K562 (cell line): ENCODE data around the gene ZNF574. TPM values are rescaled to one million over a fixed set of nuclear protein-coding genes. Genes with fewer than 3 reads are reported as not detected.

Source experiments
- ATAC-seq: fragments of 200-7000 bp; cut with Tn5 transposase; 3 replicates; pipeline ENCODE4 v1.9.1; 2020; ENCODE audit warnings: moderate library complexity
- BruUV-seq: library from RNA; stranded (reverse); fragments of 400-500 nt; replicated peaks from 2 replicates; lab custom pipeline; 2021; lab: Mats Ljungman, UMichigan
- CTCF ChIA-PET: fragments of 300-600 bp; formaldehyde crosslinking; extraction: SDS; loops from one replicate; lab custom pipeline; 2021; ENCODE audit warnings: low intra/inter-chr PET ratio; lab: Yijun Ruan, JAX
- POLR2A ChIA-PET: fragments of 300-600, 350-650 bp; sonication (Branson Sonifier 250); formaldehyde crosslinking; extraction: SDS; loops from one replicate; lab custom pipeline; 2021; ENCODE audit warnings: antibody characterized with exemption, inconsistent platforms; lab: Yijun Ruan, JAX
- DNase-seq, 4 experiments: peaks; one replicate each; pipeline versions ENCODE4 v3.0.0 to v3.0.0-alpha.2; 2011 to 2018; ENCODE audit warnings: low spot score in 3 of 4, mixed read lengths in 3 of 4; ENCODE audit errors: extremely low read depth in 1 of 4
- FAIRE-seq: peaks from 2 replicates; lab custom pipeline; 2011; peaks lifted over from hg19 to GRCh38; lab: Jason Lieb, UNC
- H2AFZ ChIP-seq: 2 replicates; pipeline ENCODE4 v1.6.0; 2011; ENCODE audit warnings: low read depth, low read length, control low read depth, inconsistent platforms
- H3K27ac ChIP-seq: fragments of 200-600 bp; 3 replicates; pipeline ENCODE4 v1.8.0; 2011; ENCODE audit warnings: low read depth, mild to moderate bottlenecking, control low read depth, inconsistent platforms, low read length, moderate library complexity, mixed read lengths; ENCODE audit errors: extremely low read depth
- H3K27me3 ChIP-seq, 2 experiments: fragments of 300-600 bp in 1 of 2; 2 replicates in 1 of 2; 3 replicates in 1 of 2; pipeline versions ENCODE4 v1.6.0 to v1.8.0; 2011; ENCODE audit warnings: inconsistent platforms in 2 of 2, low read length in 2 of 2, mild to moderate bottlenecking in 1 of 2, mixed read lengths in 1 of 2, moderate library complexity in 1 of 2; ENCODE audit not compliant: control insufficient read depth in 2 of 2, insufficient read depth in 2 of 2
- H3K36me3 ChIP-seq: fragments of 300-600 bp; 3 replicates; pipeline ENCODE4 v1.8.0; 2011; ENCODE audit warnings: mild to moderate bottlenecking, low read length, inconsistent platforms; ENCODE audit not compliant: control insufficient read depth, insufficient read depth
- H3K4me1 ChIP-seq, 2 experiments: fragments of 200-600 bp in 1 of 2; replicated peaks in 1 of 2; 2 replicates in 1 of 2; 3 replicates in 1 of 2; pipeline versions ENCODE4 v1.5.1 to v1.8.0; 2011; ENCODE audit warnings: inconsistent platforms in 2 of 2, low read length in 2 of 2, mild to moderate bottlenecking in 1 of 2, mixed read lengths in 1 of 2, moderate library complexity in 1 of 2; ENCODE audit not compliant: control insufficient read depth in 2 of 2, insufficient read depth in 2 of 2
- H3K4me2 ChIP-seq: 2 replicates; pipeline ENCODE4 v1.6.1; 2011; ENCODE audit warnings: low read length, control low read depth, inconsistent platforms, mixed read lengths; ENCODE audit not compliant: insufficient read depth
- H3K4me3 ChIP-seq: fragments of 200-600 bp; sonication (generic), shearing (Covaris generic); 2 replicates; pipeline ENCODE4 v1.5.1; 2016; ENCODE audit warnings: control low read depth, inconsistent platforms
- H3K79me2 ChIP-seq: fragments of 200-600 bp; 3 replicates; pipeline ENCODE4 v1.8.0; 2011; ENCODE audit warnings: low read length, inconsistent platforms; ENCODE audit not compliant: control insufficient read depth, insufficient read depth
- H3K9ac ChIP-seq, 2 experiments: 2 replicates each; pipeline versions ENCODE4 v1.6.0 to v1.6.1; 2011; ENCODE audit warnings: low read depth in 2 of 2, low read length in 2 of 2, control low read depth in 1 of 2, inconsistent platforms in 1 of 2, mild to moderate bottlenecking in 1 of 2, mixed read lengths in 1 of 2; ENCODE audit not compliant: insufficient read depth in 1 of 2
- H3K9me1 ChIP-seq: one replicate; pipeline ENCODE4 v1.6.0; 2011; ENCODE audit warnings: inconsistent platforms, mild to moderate bottlenecking, low read length, moderate library complexity; ENCODE audit not compliant: control insufficient read depth, insufficient read depth
- H3K9me3 ChIP-seq: replicated peaks from 2 replicates; pipeline ENCODE4 v1.5.1; 2011; ENCODE audit warnings: low read depth, low read length, inconsistent platforms; ENCODE audit not compliant: control insufficient read depth, insufficient read depth
- H4K20me1 ChIP-seq: replicated peaks from 2 replicates; pipeline ENCODE4 v1.6.1; 2011; ENCODE audit warnings: low read length, inconsistent platforms, mixed read lengths; ENCODE audit not compliant: control insufficient read depth, insufficient read depth
- ERF ChIP-seq: fragments of 450-650 bp; formaldehyde crosslinking; IDR thresholded peaks from 2 replicates; pipeline ENCODE4 v1.4.0; 2020; ENCODE audit warnings: mild to moderate bottlenecking, mixed read lengths
- FOXJ3 ChIP-seq: sonication (generic); formaldehyde crosslinking; IDR thresholded peaks from 2 replicates; pipeline ENCODE4 v1.4.0; 2020; ENCODE audit warnings: mild to moderate bottlenecking, missing genetic modification reagents
- REST ChIP-seq, 2 experiments: fragments of 450-650 bp; formaldehyde crosslinking in 1 of 2; IDR thresholded peaks; 2 replicates each; pipeline versions ENCODE4 v1.4.0 to v1.6.1; 2014 to 2020; ENCODE audit warnings: mild to moderate bottlenecking in 2 of 2, borderline replicate concordance in 1 of 2, low read depth in 1 of 2
- WGBS: fragments of 100-300 bp; shearing (Covaris generic); methylation state at CpG from one replicate; pipeline ENCODE4 v1.1.6; 2016; ENCODE audit warnings: low coverage, mixed read lengths; ENCODE audit not compliant: insufficient coverage; ENCODE audit errors: missing lambda C conversion rate; 5-methylcytosine and 5-hydroxymethylcytosine counted together
- in situ Hi-C: fragments of 300-500 bp; cut with MboI; formaldehyde crosslinking; loops from 4 replicates; pipeline ENCODE4 v1.15.0; 2018; ENCODE audit warnings: inconsistent platforms, mixed read lengths
- intact Hi-C: fragments of 100-400 bp; cut with micrococcal nuclease; formaldehyde crosslinking; loops from 2 replicates; pipeline ENCODE4 v1.14.2; 2022
- polyA plus RNA-seq, 8 experiments: library from polyadenylated mRNA; depleted of rRNA in 4 of 8; stranded (reverse) in 5 of 8; unstranded in 3 of 8; fragments of >200 nt; fragmentation: Nextera tagmentation in 2 of 8; fragmentation: Illumina TruSeq in 1 of 8; extraction: Ambion mirVana in 2 of 8; extraction: Trizol in 1 of 8; gene quantifications; 2 replicates each; pipeline versions ENCODE4 v1.2.1 to v1.2.3, GENCODE V29; 2011 to 2014; ENCODE audit warnings: inconsistent platforms in 1 of 8, missing spikeins in 1 of 8
- total RNA-seq, 7 experiments: library from RNA; depleted of rRNA in 6 of 7; stranded (reverse); fragments of >200 nt in 6 of 7; fragmentation: Illumina TruSeq in 2 of 7; extraction: Trizol in 2 of 7; gene quantifications; 2 replicates each; pipeline versions ENCODE4 v1.2.1 to v1.2.3, GENCODE V29; 2011 to 2021; ENCODE audit warnings: low replicate concordance in 1 of 7

ZNF574 gene
- total and polyA plus RNA-seq, 9 of the 15 experiments (the other 6 are each of a cell fraction or from before 2014, with no cell fraction given) = 0.24 to 20.7 (median 8.4) TPM

DNA sequence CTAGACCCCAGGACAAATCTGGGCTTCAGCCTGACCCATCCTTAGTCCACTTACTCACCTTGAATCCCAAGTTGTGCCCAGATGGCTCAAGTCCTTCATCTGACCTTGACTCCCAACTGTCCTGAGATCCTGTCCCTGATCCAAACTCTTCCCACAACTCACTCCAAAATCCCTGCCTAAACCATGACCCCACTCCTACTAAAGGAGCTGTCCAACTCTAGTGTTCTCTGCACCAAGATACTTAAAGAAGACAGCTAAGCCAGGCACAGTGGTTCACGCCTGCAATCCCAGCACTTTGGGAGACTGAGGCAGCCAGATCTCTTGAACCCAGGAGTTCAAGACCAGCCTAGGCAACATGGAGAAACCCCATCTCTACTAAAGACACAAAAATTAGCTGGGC is 47.8 kb downstream of the ZNF574 start:
- ATAC-seq = no peak
- no peak for DNase-seq
- Histone ChIP-seq H3K79me2 (no peaks in the 10 kb centered on the region), H3K36me3 (no peaks in the 10 kb centered on the region), H3K9me1 (no peaks in the 10 kb centered on the region), H3K27me3 (peaks cover 40 to 59% of the 10 kb centered on the region in 2 experiments), H2AFZ (no peak overlapping the region)
- TF ChIP-seq FOXJ3 = no peak
- TF ChIP-seq ERF (CRISPR knock-in tag) = no peak
- 0 out of 2 replicates have a peak, but pooled peaks have one; percentile 23 for TF ChIP-seq REST (IDR thresholded peaks at IDR 0.05; ENCODE audit: borderline replicate concordance)
- no peak for TF ChIP-seq REST (CRISPR knock-in tag; IDR thresholded peaks at IDR 0.05; ENCODE audit: low read depth)
- TF ChIP-seq, all 486 proteins: peak for 1
- Histone ChIP-seq H3K4me2 (no peak overlapping the region), H3K27ac (no peak overlapping the region), H3K4me1 (no peaks in the 10 kb centered on the region; a peak in 1 of 5 replicates), H3K4me3 (no peak overlapping the region), H3K9me3 (no peaks in the 10 kb centered on the region), H3K9ac (no peak overlapping the region), H4K20me1 (peaks cover 6% of the 10 kb centered on the region; the same call in 1 of the 2 replicates)
- FAIRE-seq = no peak
- WGBS = 0% methylated on average over 1 of the region's 1 CpG
- ChIA-PET CTCF (no interaction called here), POLR2A (interaction anchor here (0.9 kb wide), 1 partner anchor 28 kb away, joined by 5 read pairs; no protein-coding TSS in a partner anchor)
- intact Hi-C loops = no loop called here
- in situ Hi-C loops = loop anchor here (25.0 kb wide), 1 partner anchor 414 kb away; the partner anchor contains the start of gene CEACAM1
- no TSS peak for BruUV-seq
